ENCODE measurements around the gene LMNB1.

The LMNB1 gene

DNA sequence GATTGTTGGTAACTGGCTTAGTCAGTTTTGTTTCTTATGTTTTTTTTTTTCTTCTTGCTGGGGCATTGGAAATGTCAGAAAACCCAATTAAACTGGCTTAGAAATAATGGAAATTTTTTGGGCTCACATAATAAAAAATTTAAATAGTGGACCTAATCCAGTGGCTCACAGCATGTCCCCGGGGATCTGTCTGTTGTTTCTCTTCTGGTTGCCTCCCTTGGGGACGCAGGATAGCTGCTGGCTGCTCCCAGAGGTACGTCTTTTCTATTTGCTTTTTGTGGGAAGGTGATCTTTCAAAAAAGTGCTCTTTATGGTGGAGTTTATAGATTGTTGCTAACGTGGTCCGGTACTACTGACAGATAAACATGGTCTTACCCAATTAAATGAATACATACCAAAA is 52.2 kb downstream of the LMNB1 start:
- H3K4me3 ChIP-seq (ENCODE audit: insufficient read depth, low read length, poor library complexity, severe bottlenecking) = no peak overlapping the region
- H3F3A ChIP-seq (ENCODE audit: insufficient read depth) = peaks cover 18% of the 10 kb centered on the region
- no peak overlapping the region for H2AFZ ChIP-seq (ENCODE audit: low read depth, low read length, severe bottlenecking)
- no peak overlapping the region for H3K4me2 ChIP-seq (ENCODE audit: low read depth, low read length, poor library complexity, severe bottlenecking)
- peaks cover 13% of the 10 kb centered on the region for H4K20me1 ChIP-seq (ENCODE audit: low read depth, low read length)
- H3K9me2 ChIP-seq (replicated peaks; ENCODE audit: insufficient read depth, low read length) = no peaks in the 10 kb centered on the region
- peaks cover 82% of the 10 kb centered on the region for H3K36me3 ChIP-seq (ENCODE audit: low read length)
- TF ChIP-seq EZH2phosphoT487 (conservative IDR thresholded peaks at IDR 0.05; ENCODE audit: low read length) = no peak
- TF ChIP-seq CTCF (IDR thresholded peaks at IDR 0.05; ENCODE audit: insufficient read depth, low read length, poor library complexity, severe bottlenecking) = no peak
- peaks cover 48% of the 10 kb centered on the region for H3K79me2 ChIP-seq (ENCODE audit: insufficient read depth, low read length)
- no peak overlapping the region for H3K27ac ChIP-seq (ENCODE audit: low read depth, low read length)
- no peaks in the 10 kb centered on the region for H3K27me3 ChIP-seq (ENCODE audit: low read length)
- H3K9me3 ChIP-seq (ENCODE audit: insufficient read depth, low read length) = no peaks in the 10 kb centered on the region
- H3K9ac ChIP-seq (ENCODE audit: low read length) = no peak overlapping the region

GRCh38 chr5:126830061-126830460 is 53.1 kb downstream of the LMNB1 start:
- peaks cover 42% of the 10 kb centered on the region for H3K79me2 ChIP-seq (ENCODE audit: insufficient read depth, low read length)
- no peak for TF ChIP-seq EZH2phosphoT487 (conservative IDR thresholded peaks at IDR 0.05; ENCODE audit: low read length)
- TF ChIP-seq CTCF (IDR thresholded peaks at IDR 0.05; ENCODE audit: insufficient read depth, low read length, poor library complexity, severe bottlenecking) = no peak
- peaks cover 80% of the 10 kb centered on the region for H3K36me3 ChIP-seq (ENCODE audit: low read length)
- no peak overlapping the region for H3K27ac ChIP-seq (ENCODE audit: low read depth, low read length)
- no peak overlapping the region for H3K4me2 ChIP-seq (ENCODE audit: low read depth, low read length, poor library complexity, severe bottlenecking)
- no peaks in the 10 kb centered on the region for H3K9me3 ChIP-seq (ENCODE audit: insufficient read depth, low read length)
- H3K9me2 ChIP-seq (replicated peaks; ENCODE audit: insufficient read depth, low read length) = no peaks in the 10 kb centered on the region
- no peak overlapping the region for H3K4me3 ChIP-seq (ENCODE audit: insufficient read depth, low read length, poor library complexity, severe bottlenecking)
- H2AFZ ChIP-seq (ENCODE audit: low read depth, low read length, severe bottlenecking) = no peak overlapping the region
- no peak overlapping the region for H3K9ac ChIP-seq (ENCODE audit: low read length)
- peaks cover 13% of the 10 kb centered on the region for H4K20me1 ChIP-seq (ENCODE audit: low read depth, low read length)
- H3F3A ChIP-seq (ENCODE audit: insufficient read depth) = peaks cover 15% of the 10 kb centered on the region
- no peaks in the 10 kb centered on the region for H3K27me3 ChIP-seq (ENCODE audit: low read length)

DNA sequence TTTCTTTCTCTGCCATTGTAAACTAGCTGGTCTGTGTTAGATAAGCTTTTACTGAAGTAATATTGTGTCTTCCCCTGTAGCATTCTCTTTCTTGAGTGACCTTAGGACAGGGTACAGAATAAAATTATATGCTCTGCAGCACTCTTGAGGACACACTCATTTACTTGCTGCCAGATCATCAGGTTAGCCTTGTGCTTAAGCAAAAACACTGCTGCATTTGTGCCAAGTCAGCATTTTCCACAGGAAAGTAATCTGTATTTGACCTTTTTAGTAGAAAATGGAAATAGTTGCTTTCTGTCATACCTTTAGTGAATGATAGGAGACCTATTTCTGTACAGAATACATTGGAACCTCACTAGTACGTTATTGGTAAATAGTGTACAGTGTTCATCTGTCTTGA is 54.2 kb downstream of the LMNB1 start:
- Histone ChIP-seq H3K79me2 (ENCODE audit: insufficient read depth, low read length) (peaks cover 35% of the 10 kb centered on the region), H3K9ac (ENCODE audit: low read length) (no peak overlapping the region), H3K27me3 (ENCODE audit: low read length) (no peaks in the 10 kb centered on the region), H3K4me2 (ENCODE audit: low read depth, low read length, poor library complexity, severe bottlenecking) (no peak overlapping the region), H3K9me2 (replicated peaks; ENCODE audit: insufficient read depth, low read length) (no peaks in the 10 kb centered on the region), H4K20me1 (ENCODE audit: low read depth, low read length) (peaks cover 14% of the 10 kb centered on the region), H3F3A (ENCODE audit: insufficient read depth) (peaks cover 19% of the 10 kb centered on the region), H2AFZ (ENCODE audit: low read depth, low read length, severe bottlenecking) (no peak overlapping the region), H3K9me3 (ENCODE audit: insufficient read depth, low read length) (no peaks in the 10 kb centered on the region), H3K36me3 (ENCODE audit: low read length) (peaks cover 75% of the 10 kb centered on the region), H3K27ac (ENCODE audit: low read depth, low read length) (no peak overlapping the region), H3K4me3 (ENCODE audit: insufficient read depth, low read length, poor library complexity, severe bottlenecking) (no peak overlapping the region)
- TF ChIP-seq CTCF (IDR thresholded peaks at IDR 0.05; ENCODE audit: insufficient read depth, low read length, poor library complexity, severe bottlenecking) = no peak
- no peak for TF ChIP-seq EZH2phosphoT487 (conservative IDR thresholded peaks at IDR 0.05; ENCODE audit: low read length)
